ENCODE data around the gene ADD2.

- TF ChIP-seq EZH2phosphoT487 (IDR thresholded peaks at IDR 0.05; ENCODE audit: insufficient read depth, low read depth) (no peak), EZH2 (IDR thresholded peaks at IDR 0.05; ENCODE audit: insufficient read depth, poor library complexity, severe bottlenecking) (no peak)
These were observed 12.0 kb upstream of the ADD2 start for GRCh38 chr2:70779911-70780545.

Data from GM23248 (cell line).